Loucy (cell line): ENCODE results near the gene TMC2.

Source experiments
- H2AFZ ChIP-seq: fragments of 200-600 bp; sonication (generic); 2 replicates; pipeline ENCODE4 v1.6.0; 2016; ENCODE audit warnings: antibody characterized with exemption, mild to moderate bottlenecking, low read length, moderate library complexity
- H3F3A ChIP-seq: fragments of 200-600 bp; 2 replicates; pipeline ENCODE4 v1.6.0; 2016; ENCODE audit warnings: antibody characterized with exemption, low read depth, mild to moderate bottlenecking
- H3K27me3 ChIP-seq: fragments of 200-600 bp; sonication (generic); 2 replicates; pipeline ENCODE4 v1.6.1; 2014; ENCODE audit warnings: low read length, mild to moderate bottlenecking; ENCODE audit not compliant: insufficient read depth, poor library complexity, severe bottlenecking
- H3K36me3 ChIP-seq: fragments of 200-600 bp; sonication (generic); 2 replicates; pipeline ENCODE4 v1.6.1; 2016; ENCODE audit warnings: low read length; ENCODE audit not compliant: insufficient read depth
- H3K4me1 ChIP-seq: fragments of 200-600 bp; sonication (generic); 2 replicates; pipeline ENCODE4 v1.5.1; 2014; ENCODE audit warnings: low read length, mild to moderate bottlenecking; ENCODE audit not compliant: insufficient read depth, poor library complexity, severe bottlenecking
- H3K4me2 ChIP-seq: fragments of 200-600 bp; sonication (generic); 2 replicates; pipeline ENCODE4 v1.6.0; 2014; ENCODE audit warnings: antibody characterized with exemption, low read length, low read depth, mild to moderate bottlenecking; ENCODE audit not compliant: poor library complexity, severe bottlenecking
- H3K4me3 ChIP-seq: fragments of 200-600 bp; sonication (generic); 2 replicates; pipeline ENCODE4 v1.5.1; 2014; ENCODE audit warnings: low read length, mild to moderate bottlenecking, mixed read lengths; ENCODE audit not compliant: poor library complexity, severe bottlenecking
- H3K79me2 ChIP-seq: fragments of 200-600 bp; sonication (generic); 2 replicates; pipeline ENCODE4 v1.6.1; 2014; ENCODE audit warnings: low read length; ENCODE audit not compliant: insufficient read depth
- H3K9ac ChIP-seq: fragments of 200-600 bp; sonication (generic); 2 replicates; pipeline ENCODE4 v1.6.0; 2014; ENCODE audit warnings: mild to moderate bottlenecking, low read depth, low read length, moderate library complexity; ENCODE audit not compliant: poor library complexity, severe bottlenecking
- H3K9me2 ChIP-seq: fragments of 200-600 bp; sonication (generic); replicated peaks from 2 replicates; pipeline ENCODE4 v1.6.1; 2016; ENCODE audit warnings: low read depth, low read length, mixed read lengths
- H3K9me3 ChIP-seq: fragments of 200-600 bp; sonication (generic); 2 replicates; pipeline ENCODE4 v1.6.1; 2014; ENCODE audit warnings: mild to moderate bottlenecking, antibody characterized with exemption, low read length, low read depth; ENCODE audit not compliant: insufficient read depth
- H4K20me1 ChIP-seq: fragments of 200-600 bp; sonication (generic); 2 replicates; pipeline ENCODE4 v1.6.0; 2014; ENCODE audit warnings: antibody characterized with exemption, low read length, mild to moderate bottlenecking; ENCODE audit not compliant: insufficient read depth, poor library complexity, severe bottlenecking
- CTCF ChIP-seq: fragments of 200-600 bp; sonication (generic); conservative IDR thresholded peaks from 2 replicates; pipeline ENCODE4 v1.5.1; 2014; ENCODE audit warnings: mild to moderate bottlenecking, antibody characterized with exemption, low read length
- EZH2phosphoT487 ChIP-seq: fragments of 200-600 bp; IDR thresholded peaks from 2 replicates; pipeline ENCODE4 v1.6.1; 2018; ENCODE audit warnings: antibody characterized with exemption, mild to moderate bottlenecking, moderate library complexity, borderline replicate concordance

Gene TMC2

GRCh38 chr20:2538931-2539720 is 2.8 kb downstream of the TMC2 start:
- no peaks in the 10 kb centered on the region for H3K9me2 ChIP-seq
- no peaks in the 10 kb centered on the region for H3K79me2 ChIP-seq
- H3K27me3 ChIP-seq = no peaks in the 10 kb centered on the region
- no peak overlapping the region for H3K9ac ChIP-seq
- no peaks in the 10 kb centered on the region for H3F3A ChIP-seq
- no peak overlapping the region for H3K4me2 ChIP-seq
- no peaks in the 10 kb centered on the region for H3K4me1 ChIP-seq
- no peaks in the 10 kb centered on the region for H3K36me3 ChIP-seq
- no peak overlapping the region for H3K4me3 ChIP-seq
- TF ChIP-seq EZH2phosphoT487 (no peak), CTCF (no peak)
- no peaks in the 10 kb centered on the region for H4K20me1 ChIP-seq
- H3K9me3 ChIP-seq = no peaks in the 10 kb centered on the region
- 0 out of 2 replicates have a peak overlapping the region, but pooled peaks have one; percentile 10 for H2AFZ ChIP-seq

GRCh38 chr20:2541940-2542339 is 5.6 kb downstream of the TMC2 start:
- no peaks in the 10 kb centered on the region for H3K9me3 ChIP-seq
- no peaks in the 10 kb centered on the region for H4K20me1 ChIP-seq

GRCh38 chr20:2542361-2542760 is 6.0 kb downstream of the TMC2 start:
- Histone ChIP-seq H3K4me3 (no peak overlapping the region), H3K9me3 (no peaks in the 10 kb centered on the region), H3K36me3 (no peaks in the 10 kb centered on the region), H3K4me1 (no peaks in the 10 kb centered on the region), H3F3A (no peaks in the 10 kb centered on the region), H3K79me2 (no peaks in the 10 kb centered on the region), H2AFZ (no peak overlapping the region), H4K20me1 (no peaks in the 10 kb centered on the region), H3K27me3 (peaks cover 9% of the 10 kb centered on the region), H3K9ac (no peak overlapping the region), H3K4me2 (no peak overlapping the region), H3K9me2 (no peaks in the 10 kb centered on the region)
- TF ChIP-seq CTCF = no peak
- no peak for TF ChIP-seq EZH2phosphoT487

More at GRCh38 chr20:2541940-2542339, 5.6 kb downstream of the TMC2 start:
- Histone ChIP-seq H3K4me2 (no peak overlapping the region), H3K4me3 (no peak overlapping the region), H3K27me3 (peaks cover 4% of the 10 kb centered on the region), H3K9ac (no peak overlapping the region), H2AFZ (no peak overlapping the region), H3K9me2 (no peaks in the 10 kb centered on the region), H3F3A (no peaks in the 10 kb centered on the region), H3K79me2 (no peaks in the 10 kb centered on the region), H3K36me3 (no peaks in the 10 kb centered on the region), H3K4me1 (no peaks in the 10 kb centered on the region)
- TF ChIP-seq CTCF (no peak), EZH2phosphoT487 (no peak)
